Measurements from ENCODE around the gene VSTM2L.

The VSTM2L gene

GRCh38 chr20:37877832-37878772 is 24.8 kb upstream of the VSTM2L start:
- H3K27me3 ChIP-seq = no peaks in the 10 kb centered on the region
- H3K36me3 ChIP-seq = peaks cover 1% of the 10 kb centered on the region; the same call in 1 of the 2 replicates
- H3K9me3 ChIP-seq = no peaks in the 10 kb centered on the region
- DNase-seq = no peak
- no peak for TF ChIP-seq CTCF (IDR thresholded peaks at IDR 0.05; ENCODE audit: low read depth, low read length)
- H3K4me1 ChIP-seq = peaks cover 39% of the 10 kb centered on the region
- H3K4me3 ChIP-seq (ENCODE audit: low read depth, low read length) = no peak overlapping the region

- peak; percentile 89 for DNase-seq
- Histone ChIP-seq H3K4me3 (ENCODE audit: low read depth, low read length) (no peak overlapping the region), H3K9me3 (no peaks in the 10 kb centered on the region), H3K27me3 (no peaks in the 10 kb centered on the region), H3K4me1 (peaks cover 43% of the 10 kb centered on the region), H3K36me3 (no peaks in the 10 kb centered on the region)
- TF ChIP-seq CTCF (IDR thresholded peaks at IDR 0.05; ENCODE audit: low read depth, low read length) = peak; percentile 18
Measured at GRCh38 chr20:37878835-37879599, 23.9 kb upstream of the VSTM2L start.

GRCh38 chr20:37879843-37880242 is 23.1 kb upstream of the VSTM2L start:
- H3K36me3 ChIP-seq = no peaks in the 10 kb centered on the region
- no peak for DNase-seq
- H3K4me3 ChIP-seq (ENCODE audit: low read depth, low read length) = no peak overlapping the region
- no peak for TF ChIP-seq CTCF (IDR thresholded peaks at IDR 0.05; ENCODE audit: low read depth, low read length)
- no peaks in the 10 kb centered on the region for H3K9me3 ChIP-seq
- H3K4me1 ChIP-seq = peaks cover 43% of the 10 kb centered on the region
- H3K27me3 ChIP-seq = no peaks in the 10 kb centered on the region

DNA sequence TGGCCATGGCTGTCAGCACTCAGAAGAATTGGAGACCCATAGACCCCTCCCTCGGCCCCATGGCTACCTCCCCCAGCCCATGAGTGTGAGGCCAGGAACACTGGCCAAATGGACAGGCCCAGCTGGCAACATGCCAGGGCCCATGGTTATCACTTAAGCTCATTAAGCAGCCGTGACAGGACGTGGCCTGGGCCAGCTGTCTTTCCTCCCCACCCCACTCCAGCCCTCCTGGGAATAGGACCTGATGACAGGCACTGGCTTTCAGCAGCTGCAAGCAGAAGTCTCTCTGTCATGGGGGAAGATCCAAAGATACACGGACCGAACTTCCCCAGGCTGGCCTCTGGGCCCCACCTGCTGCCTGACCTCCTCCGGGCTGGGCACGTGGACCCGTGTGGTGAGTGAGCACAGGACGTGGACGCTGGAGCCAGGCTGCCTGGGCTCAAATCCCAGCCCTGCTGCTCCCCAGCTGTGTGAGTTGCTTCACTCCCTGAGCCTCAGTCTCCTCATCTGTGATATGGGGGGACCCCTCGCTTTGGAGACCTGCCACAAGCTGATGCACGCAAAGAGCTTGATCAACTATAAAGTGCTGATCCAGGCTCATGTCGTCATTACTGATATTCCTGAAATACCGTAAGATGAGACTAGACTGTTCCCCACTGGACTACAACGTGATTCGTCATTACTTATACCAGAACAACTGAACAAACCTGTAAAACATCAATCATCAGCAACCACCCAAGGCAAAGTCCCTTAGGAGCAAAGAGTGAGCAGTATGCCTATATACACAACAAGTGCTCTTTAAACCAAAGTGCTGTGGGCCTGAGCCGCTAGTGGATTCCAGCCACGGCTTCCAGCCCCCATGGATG is 22.0 kb upstream of the VSTM2L start:
- Histone ChIP-seq H3K4me1 (peaks cover 43% of the 10 kb centered on the region), H3K4me3 (ENCODE audit: low read depth, low read length) (no peak overlapping the region)
- no peak for TF ChIP-seq CTCF (IDR thresholded peaks at IDR 0.05; ENCODE audit: low read depth, low read length)

GRCh38 chr20:37881601-37882343 is 21.2 kb upstream of the VSTM2L start:
- DNase-seq = peak; percentile 66
- no peaks in the 10 kb centered on the region for H3K36me3 ChIP-seq
- H3K9me3 ChIP-seq = no peaks in the 10 kb centered on the region
- no peak overlapping the region for H3K4me3 ChIP-seq (ENCODE audit: low read depth, low read length)
- no peaks in the 10 kb centered on the region for H3K27me3 ChIP-seq
- H3K4me1 ChIP-seq = peaks cover 50% of the 10 kb centered on the region
- TF ChIP-seq CTCF (IDR thresholded peaks at IDR 0.05; ENCODE audit: low read depth, low read length) = no peak

More for the DNA sequence above, 22.0 kb upstream of the VSTM2L start:
- no peaks in the 10 kb centered on the region for H3K27me3 ChIP-seq
- peak; percentile 100 for DNase-seq
- no peaks in the 10 kb centered on the region for H3K9me3 ChIP-seq
- no peaks in the 10 kb centered on the region for H3K36me3 ChIP-seq

All from BE2C (cell line).